ENCODE measurements around the gene C8G. TPM values are rescaled to one million over a fixed set of nuclear protein-coding genes. Genes with fewer than 3 reads are reported as not detected.

Gene C8G
- total and polyA plus RNA-seq, 9 of the 15 experiments (the other 6 are each of a cell fraction or from before 2014, with no cell fraction given), result 0.35 to 5.9 (median 2.7) TPM; not detected in 2

DNA sequence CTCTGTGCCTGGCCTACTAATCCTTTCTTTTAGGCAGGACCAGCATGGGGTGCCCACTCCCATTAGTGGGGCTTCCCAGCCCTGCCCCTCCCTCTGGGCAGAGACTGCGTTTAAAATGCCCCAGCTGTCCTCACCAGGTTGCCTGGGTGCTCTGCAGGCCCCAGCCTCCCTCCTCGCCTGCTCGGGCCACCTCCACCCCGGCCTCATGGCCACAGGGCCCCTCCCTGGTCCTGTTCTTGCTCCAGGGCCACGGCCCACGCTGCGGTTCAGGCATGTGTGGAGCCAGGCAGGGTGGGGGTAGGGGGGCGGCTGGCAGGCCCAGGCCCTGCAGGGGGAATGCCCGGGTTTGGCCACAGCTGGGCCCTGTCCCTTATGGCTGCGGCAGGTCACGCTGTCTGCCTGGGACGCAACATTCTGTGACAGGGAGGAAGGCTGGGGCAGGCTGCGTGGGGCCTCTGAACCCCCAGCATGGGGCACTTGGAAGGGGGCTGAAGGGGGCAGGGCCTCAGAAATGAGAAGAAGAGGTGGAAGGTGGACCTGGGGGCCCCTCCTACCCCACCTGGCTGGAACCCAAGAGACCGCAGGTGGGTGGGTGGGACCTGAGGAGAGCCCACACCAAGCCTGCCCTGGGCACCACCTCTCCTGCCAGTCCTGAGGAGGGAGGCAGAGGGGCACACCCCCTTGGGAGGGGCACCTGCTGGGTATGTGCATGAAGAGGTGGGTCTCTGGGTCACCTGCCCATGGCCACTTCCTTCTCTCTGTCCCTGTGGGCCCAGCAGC lies 6.7 kb downstream of the C8G start, which contains the start of gene LCN12:
TSS of gene LCN12 (plus strand) at position 733 of the 780 bp plus-strand sequence. CDS start 55 bp downstream, outside the sequence.
- TF ChIP-seq, protein P1, sequence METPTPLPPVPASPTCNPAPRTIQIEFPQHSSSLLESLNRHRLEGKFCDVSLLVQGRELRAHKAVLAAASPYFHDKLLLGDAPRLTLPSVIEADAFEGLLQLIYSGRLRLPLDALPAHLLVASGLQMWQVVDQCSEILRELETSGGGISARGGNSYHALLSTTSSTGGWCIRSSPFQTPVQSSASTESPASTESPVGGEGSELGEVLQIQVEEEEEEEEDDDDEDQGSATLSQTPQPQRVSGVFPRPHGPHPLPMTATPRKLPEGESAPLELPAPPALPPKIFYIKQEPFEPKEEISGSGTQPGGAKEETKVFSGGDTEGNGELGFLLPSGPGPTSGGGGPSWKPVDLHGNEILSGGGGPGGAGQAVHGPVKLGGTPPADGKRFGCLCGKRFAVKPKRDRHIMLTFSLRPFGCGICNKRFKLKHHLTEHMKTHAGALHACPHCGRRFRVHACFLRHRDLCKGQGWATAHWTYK (CRISPR knock-in tag; IDR thresholded peaks at IDR 0.05), result no peak
- TF ChIP-seq RAD51 (IDR thresholded peaks at IDR 0.05; ENCODE audit: borderline replicate concordance, low read depth) (no peak), HLTF (IDR thresholded peaks at IDR 0.05) (no peak), MCM3 (IDR thresholded peaks at IDR 0.05) (no peak), ZBTB8A (IDR thresholded peaks at IDR 0.05; ENCODE audit: partially characterized antibody) (no peak), SMARCA4 (IDR thresholded peaks at IDR 0.05) (no peak), BCOR (IDR thresholded peaks at IDR 0.05) (no peak), GATA2 (CRISPR knock-in tag; IDR thresholded peaks at IDR 0.05) (no peak), ZNF431 (CRISPR knock-in tag; IDR thresholded peaks at IDR 0.05) (no peak), ATF7 (IDR thresholded peaks at IDR 0.05) (no peak), ZBED1 (IDR thresholded peaks at IDR 0.05) (no peak), HMGN3 (IDR thresholded peaks at IDR 0.05; ENCODE audit: borderline replicate concordance, extremely low read depth, insufficient read length, low read depth, low read length) (no peak)
- TF ChIP-seq, protein P2, sequence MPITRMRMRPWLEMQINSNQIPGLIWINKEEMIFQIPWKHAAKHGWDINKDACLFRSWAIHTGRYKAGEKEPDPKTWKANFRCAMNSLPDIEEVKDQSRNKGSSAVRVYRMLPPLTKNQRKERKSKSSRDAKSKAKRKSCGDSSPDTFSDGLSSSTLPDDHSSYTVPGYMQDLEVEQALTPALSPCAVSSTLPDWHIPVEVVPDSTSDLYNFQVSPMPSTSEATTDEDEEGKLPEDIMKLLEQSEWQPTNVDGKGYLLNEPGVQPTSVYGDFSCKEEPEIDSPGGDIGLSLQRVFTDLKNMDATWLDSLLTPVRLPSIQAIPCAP (CRISPR knock-in tag; IDR thresholded peaks at IDR 0.05; ENCODE audit: borderline replicate concordance), result no peak
- TF ChIP-seq, protein P3, sequence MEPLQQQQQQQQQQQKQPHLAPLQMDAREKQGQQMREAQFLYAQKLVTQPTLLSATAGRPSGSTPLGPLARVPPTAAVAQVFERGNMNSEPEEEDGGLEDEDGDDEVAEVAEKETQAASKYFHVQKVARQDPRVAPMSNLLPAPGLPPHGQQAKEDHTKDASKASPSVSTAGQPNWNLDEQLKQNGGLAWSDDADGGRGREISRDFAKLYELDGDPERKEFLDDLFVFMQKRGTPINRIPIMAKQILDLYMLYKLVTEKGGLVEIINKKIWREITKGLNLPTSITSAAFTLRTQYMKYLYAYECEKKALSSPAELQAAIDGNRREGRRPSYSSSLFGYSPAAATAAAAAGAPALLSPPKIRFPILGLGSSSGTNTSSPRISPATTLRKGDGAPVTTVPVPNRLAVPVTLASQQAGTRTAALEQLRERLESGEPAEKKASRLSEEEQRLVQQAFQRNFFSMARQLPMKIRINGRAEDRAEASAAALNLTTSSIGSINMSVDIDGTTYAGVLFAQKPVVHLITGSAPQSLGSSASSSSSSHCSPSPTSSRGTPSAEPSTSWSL (CRISPR knock-in tag; IDR thresholded peaks at IDR 0.05; ENCODE audit: borderline replicate concordance), result no peak
- TF ChIP-seq, protein P4, sequence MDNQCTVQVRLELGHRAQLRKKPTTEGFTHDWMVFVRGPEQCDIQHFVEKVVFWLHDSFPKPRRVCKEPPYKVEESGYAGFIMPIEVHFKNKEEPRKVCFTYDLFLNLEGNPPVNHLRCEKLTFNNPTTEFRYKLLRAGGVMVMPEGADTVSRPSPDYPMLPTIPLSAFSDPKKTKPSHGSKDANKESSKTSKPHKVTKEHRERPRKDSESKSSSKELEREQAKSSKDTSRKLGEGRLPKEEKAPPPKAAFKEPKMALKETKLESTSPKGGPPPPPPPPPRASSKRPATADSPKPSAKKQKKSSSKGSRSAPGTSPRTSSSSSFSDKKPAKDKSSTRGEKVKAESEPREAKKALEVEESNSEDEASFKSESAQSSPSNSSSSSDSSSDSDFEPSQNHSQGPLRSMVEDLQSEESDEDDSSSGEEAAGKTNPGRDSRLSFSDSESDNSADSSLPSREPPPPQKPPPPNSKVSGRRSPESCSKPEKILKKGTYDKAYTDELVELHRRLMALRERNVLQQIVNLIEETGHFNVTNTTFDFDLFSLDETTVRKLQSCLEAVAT (IDR thresholded peaks at IDR 0.05), result no peak

More for the DNA sequence above, 6.7 kb downstream of the C8G start, which contains the start of gene LCN12:
- Histone ChIP-seq H3K9ac (ENCODE audit: insufficient read depth in 1 of 2, low read depth in 2 of 2, low read length in 2 of 2) (no peak within 1 kb of the TSS; a peak in 1 of 4 replicates), H3K4me2 (ENCODE audit: insufficient read depth, low read length) (no peak within 1 kb of the TSS), H3K36me3 (ENCODE audit: control insufficient read depth, insufficient read depth, low read length) (no peaks in the 10 kb centered on the region), H3K79me2 (ENCODE audit: control insufficient read depth, insufficient read depth, low read length) (no peaks in the 10 kb centered on the region), H3K27me3 (ENCODE audit: control insufficient read depth in 2 of 2, insufficient read depth in 2 of 2, low read length in 2 of 2) (peaks cover 2 to 7% of the 10 kb centered on the region in 2 experiments; a peak in 3 of 5 replicates), H3K4me1 (replicated peaks in 1 of 2; ENCODE audit: control insufficient read depth in 2 of 2, insufficient read depth in 2 of 2, low read length in 2 of 2) (peaks cover 3 to 75% of the 10 kb centered on the region in 2 experiments; a peak in 4 of 5 replicates), H3K27ac (ENCODE audit: extremely low read depth, low read depth, low read length) (no peak within 1 kb of the TSS), H3K9me1 (ENCODE audit: control insufficient read depth, insufficient read depth, low read length) (peaks cover 2% of the 10 kb centered on the region), H3K9me3 (replicated peaks; ENCODE audit: control insufficient read depth, insufficient read depth, low read depth, low read length) (no peaks in the 10 kb centered on the region), H2AFZ (ENCODE audit: low read depth, low read length) (no peak within 1 kb of the TSS), H3K4me3 (no peak within 1 kb of the TSS), H4K20me1 (replicated peaks; ENCODE audit: control insufficient read depth, insufficient read depth, low read length) (0 out of 2 replicates have a peak, but pooled peaks cover 4% of the 10 kb centered on the region)
- BruUV-seq (replicated peaks), result no TSS peak
- FAIRE-seq (no peak), ATAC-seq (no peak), DNase-seq (ENCODE audit: extremely low read depth in 1 of 4, low spot score in 3 of 4) (no peak)
- 84% methylated on average over 11 of the region's 14 CpGs for WGBS (ENCODE audit: insufficient coverage, low coverage, missing lambda C conversion rate)
- ChIA-PET POLR2A (interaction anchor here (1.0 kb wide), 1 partner anchor 13 kb away, joined by 3 read pairs; no protein-coding TSS in a partner anchor), CTCF (ENCODE audit: low intra/inter-chr PET ratio) (no interaction called here)
- intact Hi-C loops (cut with micrococcal nuclease) (no loop called here), in situ Hi-C loops (cut with MboI) (no loop called here)
